ENCODE data around the gene SATB1. TPM values are rescaled to one million over a fixed set of nuclear protein-coding genes. Genes with fewer than 3 reads are reported as not detected.

Gene SATB1
- total and polyA plus RNA-seq, 2 of the 4 experiments (the other 2 are of a cell fraction) = 7.5 to 10.7 TPM

DNA sequence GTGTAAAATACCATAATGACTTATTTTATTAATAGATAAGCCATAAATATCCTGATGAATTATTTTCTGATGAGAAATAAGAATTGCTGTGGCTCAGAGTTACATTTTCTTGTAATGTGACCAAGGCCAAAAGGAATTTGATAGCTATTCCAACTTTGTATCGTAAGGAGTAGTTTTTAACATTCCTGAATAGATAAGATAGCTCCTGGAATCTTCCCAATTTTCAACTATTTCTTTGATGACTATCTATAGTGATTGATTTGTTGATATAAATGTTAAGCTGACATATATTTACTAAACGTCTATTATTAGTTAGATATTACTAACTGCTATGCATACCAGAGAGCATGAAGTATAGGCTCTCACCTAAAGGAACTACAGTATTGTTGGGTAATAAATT is 49.1 kb upstream of the SATB1 start:
- Histone ChIP-seq H3K4me3 (ENCODE audit: insufficient read depth, low read depth, low read length) (no peak overlapping the region), H3K4me1 (ENCODE audit: control insufficient read depth, insufficient read depth, low read length) (no peaks in the 10 kb centered on the region), H2AK9ac (replicated peaks; ENCODE audit: low read depth, low read length, poor library complexity) (no peak overlapping the region), H3K9me3 (ENCODE audit: control insufficient read depth, insufficient read depth, low read length) (no peaks in the 10 kb centered on the region), H3K79me1 (ENCODE audit: low read depth in 1 of 2, low read length in 2 of 2) (no peaks in the 10 kb centered on the region), H3K23ac (ENCODE audit: low read depth, low read length) (no peak overlapping the region), H3K27me3 (ENCODE audit: control insufficient read depth, insufficient read depth, low read length) (no peaks in the 10 kb centered on the region), H3K9ac (ENCODE audit: low read depth, low read length) (no peak overlapping the region), H4K91ac (ENCODE audit: insufficient read depth, low read depth, low read length) (no peak overlapping the region), H3K9me1 (ENCODE audit: insufficient read depth, low read length) (no peaks in the 10 kb centered on the region), H3K36me3 (ENCODE audit: control insufficient read depth, insufficient read depth, low read length) (no peaks in the 10 kb centered on the region), H2AK5ac (ENCODE audit: low read depth, low read length) (no peak overlapping the region), H3K14ac (replicated peaks; ENCODE audit: low read depth, low read length) (no peak overlapping the region), H2BK120ac (ENCODE audit: low read depth, low read length) (no peak overlapping the region), H3K27ac (ENCODE audit: insufficient read depth, low read length) (no peak overlapping the region), H3K56ac (ENCODE audit: extremely low read depth, insufficient read depth, low read length) (no peak overlapping the region), H3K4ac (ENCODE audit: low read depth, low read length) (no peak overlapping the region), H3K4me2 (ENCODE audit: low read depth, low read length) (no peak overlapping the region), H2AFZ (replicated peaks; ENCODE audit: low read length, poor library complexity) (no peak overlapping the region), H4K8ac (ENCODE audit: low read depth in 2 of 2, low read length in 2 of 2) (no peak overlapping the region), H4K5ac (ENCODE audit: low read depth, low read length) (no peak overlapping the region), H2BK20ac (ENCODE audit: low read depth, low read length) (no peak overlapping the region), H2BK5ac (ENCODE audit: low read depth, low read length, poor library complexity, severe bottlenecking) (no peak overlapping the region), H3K18ac (ENCODE audit: low read depth, low read length) (no peak overlapping the region), H2BK15ac (ENCODE audit: low read depth, low read length) (no peak overlapping the region), H4K20me1 (ENCODE audit: insufficient read depth, low read length) (no peaks in the 10 kb centered on the region)
- dilution Hi-C loops (cut with HindIII; ENCODE audit: low sequenced_read_pairs, unreplicated experiment) = no loop called here
- WGBS, 2 experiments (ENCODE audit: extremely low coverage in 2 of 2, insufficient read length in 1 of 2) = no CpG with 5 or more reads among the region's 2 CpGs
- intact Hi-C loops (cut with micrococcal nuclease) = no loop called here
- no TSS peak for BruUV-seq (replicated peaks)
- no peak for TF ChIP-seq RFX5 (IDR thresholded peaks at IDR 0.05; ENCODE audit: low read depth, low read length)
- TF ChIP-seq BHLHE40 (IDR thresholded peaks at IDR 0.05; ENCODE audit: low read depth, low read length) = no peak
- no peak for TF ChIP-seq CEBPB (IDR thresholded peaks at IDR 0.05; ENCODE audit: low read depth, low read length)
- TF ChIP-seq RCOR1 (IDR thresholded peaks at IDR 0.05; ENCODE audit: insufficient replicate concordance, low read length) = no peak
- ChIA-PET POLR2A (ENCODE audit: unreplicated experiment) (no interaction called here), CTCF (no interaction called here)
- DNase-seq (no peak), ATAC-seq (ENCODE audit: low read depth) (no peak)
- in situ Hi-C loops (cut with MboI; ENCODE audit: low sequenced_read_pairs) = no loop called here

All from IMR-90 (cell line).